Endothelial cell of umbilical vein (primary cell): ENCODE measurements around the gene PRG2. TPM values are rescaled to one million over a fixed set of nuclear protein-coding genes. Genes with fewer than 3 reads are reported as not detected.

Source experiments
- BruUV-seq: library from RNA; stranded (reverse); fragments of 400-500 nt; replicated peaks from 2 replicates; lab custom pipeline; 2021; lab: Mats Ljungman, UMichigan
- CTCF ChIA-PET: fragments of 300-600, 350-600 bp; sonication (Branson Sonifier 250); formaldehyde crosslinking; loops from one replicate; lab custom pipeline; 2021; ENCODE audit warnings: antibody characterized with exemption, inconsistent platforms; lab: Charles Lee
- POLR2A ChIA-PET: fragments of 300-600, 350-600 bp; sonication (Branson Sonifier 250); formaldehyde crosslinking; loops from one replicate; lab custom pipeline; 2021; ENCODE audit warnings: antibody characterized with exemption, inconsistent platforms; lab: Charles Lee
- DNase-seq: peaks from one replicate; pipeline ENCODE4 v3.0.0-alpha.2; 2011; ENCODE audit warnings: low read depth, low spot score
- FAIRE-seq: peaks from 2 replicates; lab custom pipeline; 2011; peaks lifted over from hg19 to GRCh38; lab: Jason Lieb, UNC
- H2AFZ ChIP-seq: 2 replicates; pipeline ENCODE4 v1.6.0; 2012; ENCODE audit warnings: low read depth, low read length, control low read depth, inconsistent platforms
- H3K27ac ChIP-seq: 2 replicates; pipeline ENCODE4 v1.5.1; 2011; ENCODE audit warnings: low read depth, mild to moderate bottlenecking, control low read depth, low read length, moderate library complexity; ENCODE audit not compliant: insufficient read depth
- H3K27me3 ChIP-seq, 2 experiments: 2 replicates each; pipeline versions ENCODE4 v1.6.0 to v1.6.1; 2011; ENCODE audit warnings: low read length in 2 of 2, mixed read lengths in 1 of 2; ENCODE audit not compliant: control insufficient read depth in 2 of 2, insufficient read depth in 2 of 2
- H3K36me3 ChIP-seq, 2 experiments: 2 replicates in 1 of 2; 3 replicates in 1 of 2; pipeline ENCODE4 v1.5.1; 2011; ENCODE audit warnings: low read length in 2 of 2, mild to moderate bottlenecking in 1 of 2, moderate library complexity in 1 of 2; ENCODE audit not compliant: control insufficient read depth in 2 of 2, insufficient read depth in 2 of 2; ENCODE audit errors: extremely low read depth in 1 of 2
- H3K4me1 ChIP-seq: 3 replicates; pipeline ENCODE4 v1.5.1; 2011; ENCODE audit warnings: mild to moderate bottlenecking, low read length; ENCODE audit not compliant: control insufficient read depth, insufficient read depth; ENCODE audit errors: extremely low read depth
- H3K4me2 ChIP-seq: 2 replicates; pipeline ENCODE4 v1.6.1; 2011; ENCODE audit warnings: low read length, control low read depth, mixed read lengths; ENCODE audit not compliant: insufficient read depth
- H3K4me3 ChIP-seq, 3 experiments: fragments of 200-600 bp in 1 of 3; sonication (generic), shearing (Covaris generic) in 1 of 3; replicated peaks in 1 of 3; 2 replicates each; pipeline ENCODE4 v1.5.1; 2011 to 2016; ENCODE audit warnings: control low read depth in 3 of 3, low read length in 3 of 3, mild to moderate bottlenecking in 2 of 3, inconsistent platforms in 1 of 3, low read depth in 1 of 3, moderate library complexity in 1 of 3; ENCODE audit not compliant: insufficient read depth in 1 of 3
- H3K79me2 ChIP-seq: 2 replicates; pipeline ENCODE4 v1.6.0; 2012; ENCODE audit warnings: low read length, inconsistent platforms; ENCODE audit not compliant: control insufficient read depth, insufficient read depth
- H3K9ac ChIP-seq: replicated peaks from 2 replicates; pipeline ENCODE3; 2011; ENCODE audit warnings: low read length, control low read depth; ENCODE audit not compliant: insufficient read depth; ENCODE audit errors: extremely low read depth
- H3K9me1 ChIP-seq: replicated peaks from 3 replicates; pipeline ENCODE4 v1.6.0; 2011; ENCODE audit warnings: mild to moderate bottlenecking, low read length; ENCODE audit not compliant: control insufficient read depth, insufficient read depth; ENCODE audit errors: extremely low read depth
- H3K9me3 ChIP-seq: replicated peaks from 2 replicates; pipeline ENCODE4 v1.5.1; 2012; ENCODE audit warnings: low read length, inconsistent platforms; ENCODE audit not compliant: control insufficient read depth, insufficient read depth
- H4K20me1 ChIP-seq: replicated peaks from 2 replicates; pipeline ENCODE3; 2011; ENCODE audit warnings: mild to moderate bottlenecking, low read length; ENCODE audit not compliant: control insufficient read depth, insufficient read depth; ENCODE audit errors: extremely low read depth
- CTCF ChIP-seq, 2 donors: IDR thresholded peaks; 1 replicate in 1 of 2; 2 replicates in 1 of 2; pipeline ENCODE4 v1.5.1; 2011; ENCODE audit warnings: low read length in 2 of 2, mild to moderate bottlenecking in 2 of 2, moderate library complexity in 2 of 2, control low read depth in 1 of 2, inconsistent platforms in 1 of 2, low read depth in 1 of 2; ENCODE audit not compliant: insufficient read depth in 1 of 2; ENCODE audit errors: extremely low read depth in 1 of 2
- EZH2 ChIP-seq: IDR thresholded peaks from 2 replicates; pipeline ENCODE4 v1.6.1; 2012; ENCODE audit warnings: borderline replicate concordance, low read depth, mild to moderate bottlenecking, moderate library complexity, low read length, inconsistent platforms; ENCODE audit not compliant: severe bottlenecking
- FOS ChIP-seq: IDR thresholded peaks from 2 replicates; pipeline ENCODE4 v1.6.1; 2011; ENCODE audit warnings: mild to moderate bottlenecking, low read length, moderate library complexity, borderline replicate concordance; ENCODE audit not compliant: insufficient read depth
- GATA2 ChIP-seq: IDR thresholded peaks from 2 replicates; pipeline ENCODE4 v1.7.0; 2011; ENCODE audit warnings: low read depth, mild to moderate bottlenecking, moderate library complexity, mixed read lengths, low read length; ENCODE audit not compliant: insufficient read length, insufficient read depth
- JUN ChIP-seq: IDR thresholded peaks from 2 replicates; pipeline ENCODE4 v1.6.1; 2011; ENCODE audit warnings: borderline replicate concordance, low read depth; ENCODE audit not compliant: insufficient read length, insufficient read depth
- MAX ChIP-seq: IDR thresholded peaks from 2 replicates; pipeline ENCODE4 v1.6.1; 2011; ENCODE audit not compliant: insufficient read depth, insufficient read length
- MYC ChIP-seq: IDR thresholded peaks from one replicate; pipeline ENCODE4 v1.6.1; 2011; ENCODE audit warnings: mild to moderate bottlenecking, low read depth, low read length
- POLR2A ChIP-seq: IDR thresholded peaks from 2 replicates; pipeline ENCODE4 v1.6.1; 2012; ENCODE audit warnings: low read depth, mild to moderate bottlenecking, control low read depth, low read length
- POLR2AphosphoS5 ChIP-seq: IDR thresholded peaks from 2 replicates; pipeline ENCODE4 v1.6.1; 2012; ENCODE audit warnings: low read depth, mild to moderate bottlenecking, control low read depth, low read length, moderate library complexity; ENCODE audit not compliant: insufficient read depth
- dilution Hi-C: fragments of 300-500 bp; cut with MboI; formaldehyde crosslinking; loops from one replicate; pipeline ENCODE4 v1.15.0; 2019; ENCODE audit warnings: low sequenced_read_pairs; ENCODE audit not compliant: extremely low pct_ligation_motif_present
- intact Hi-C: fragments of 100-400 bp; cut with micrococcal nuclease; formaldehyde crosslinking; loops from one replicate; pipeline ENCODE4 v1.10.0; 2022
- polyA plus RNA-seq, 4 experiments: library from polyadenylated mRNA; depleted of rRNA in 3 of 4; stranded (reverse) in 3 of 4; unstranded in 1 of 4; fragments of >200 nt; gene quantifications; 2 replicates each; pipeline versions ENCODE4 v1.2.1 to v1.2.3, GENCODE V29; 2011 to 2012; ENCODE audit warnings: missing spikeins in 1 of 4
- total RNA-seq: library from RNA; stranded (reverse); gene quantifications from 2 replicates; pipeline ENCODE4 v1.2.3, GENCODE V29; 2021

The PRG2 gene
- total and polyA plus RNA-seq, 2 donors (not counting 3 experiments of a cell fraction or from before 2014, with no cell fraction given): 0.08 to 0.55 TPM

DNA sequence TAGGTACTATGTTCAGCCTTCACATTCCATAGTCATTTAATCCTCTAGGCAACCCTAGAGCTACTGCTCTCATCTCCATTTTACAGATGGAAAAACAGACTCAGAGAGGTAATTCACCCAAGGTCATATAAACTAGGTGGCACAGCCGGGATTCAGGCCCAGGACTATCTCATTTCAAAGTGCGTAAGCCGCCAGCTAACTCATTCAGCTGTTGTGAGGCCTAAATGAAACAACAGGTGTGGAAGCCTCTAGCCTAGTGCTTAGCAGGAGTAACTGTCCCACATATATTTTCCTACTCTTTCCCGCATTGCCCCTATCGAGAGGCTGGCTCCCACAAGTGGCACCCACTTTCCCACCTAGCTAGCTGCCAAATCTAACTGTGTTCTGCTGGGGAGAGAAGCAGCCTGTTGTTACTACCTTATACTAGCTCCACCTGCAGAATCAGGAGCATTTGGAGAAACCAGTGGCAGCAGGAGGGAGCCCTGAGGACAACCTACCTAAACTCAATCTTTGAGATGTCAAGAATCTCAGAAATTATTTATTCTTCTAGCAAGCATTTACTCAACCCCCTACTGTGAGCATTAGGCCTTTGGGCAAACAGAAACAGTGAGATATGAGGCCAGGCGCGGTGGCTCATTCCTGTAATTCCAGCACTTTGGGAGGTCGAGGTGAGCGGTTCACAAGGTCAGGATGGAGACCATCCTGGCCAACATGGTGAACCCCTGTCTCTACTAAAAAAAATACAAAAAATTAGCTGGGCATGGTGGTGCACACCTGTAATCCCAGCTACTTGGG lies 30.4 kb downstream of the PRG2 start:
- DNase-seq (no peak), FAIRE-seq (no peak)
- no peak overlapping the region for H3K4me3 ChIP-seq
- POLR2A ChIA-PET: no interaction called here
- peaks cover 0 to 5% of the 10 kb centered on the region in 2 experiments for H3K27me3 ChIP-seq
- no peak overlapping the region for H3K27ac ChIP-seq
- CTCF ChIA-PET: interaction anchor here (0.8 to 2.7 kb wide), 11 partner anchors 8 to 133 kb away, joined by 3 to 13 read pairs (median 4); partner anchors contain the start of gene RTN4RL2
- no peak overlapping the region for H2AFZ ChIP-seq
- intact Hi-C loops (no loop called here), dilution Hi-C loops (no loop called here)
- no peaks in the 10 kb centered on the region for H3K4me1 ChIP-seq
- TF ChIP-seq CTCF (IDR thresholded peaks at IDR 0.05; ENCODE audit: extremely low read depth in 1 of 2, insufficient read depth in 1 of 2, low read depth in 1 of 2, low read length in 2 of 2): no peak
- TF ChIP-seq JUN: no peak
- no peak for TF ChIP-seq POLR2AphosphoS5
- no peak for TF ChIP-seq MAX
- TF ChIP-seq EZH2: no peak
- TF ChIP-seq GATA2: no peak
- no peak for TF ChIP-seq MYC
- no peak for TF ChIP-seq FOS
- TF ChIP-seq POLR2A: no peak
- H4K20me1 ChIP-seq: no peaks in the 10 kb centered on the region
- no peak overlapping the region for H3K4me2 ChIP-seq
- no peaks in the 10 kb centered on the region for H3K36me3 ChIP-seq
- no peaks in the 10 kb centered on the region for H3K9me3 ChIP-seq
- no peak overlapping the region for H3K9ac ChIP-seq
- H3K79me2 ChIP-seq: no peaks in the 10 kb centered on the region
- H3K9me1 ChIP-seq: no peaks in the 10 kb centered on the region
- BruUV-seq: no TSS peak
